WTC11 (cell line): Measurements from ENCODE around the gene F5. TPM values are rescaled to one million over a fixed set of nuclear protein-coding genes. Genes with fewer than 3 reads are reported as not detected.

ENCODE experiments used
- ATAC-seq: fragments of 200-7000 bp; cut with Tn5 transposase; 2 replicates; pipeline ENCODE4 v1.10.0; 2021; ENCODE audit warnings: mild to moderate bottlenecking, moderate library complexity
- CTCF ChIA-PET: fragments of 300-600 bp; sonication (Branson Sonifier 250); formaldehyde crosslinking; loops from one replicate; lab custom pipeline; 2021; ENCODE audit warnings: antibody characterized with exemption; lab: Charles Lee
- POLR2A ChIA-PET: fragments of 350-600 bp; sonication (Branson Sonifier 250); formaldehyde crosslinking; loops from one replicate; lab custom pipeline; 2021; ENCODE audit warnings: antibody characterized with exemption; lab: Charles Lee
- DNase-seq: peaks from one replicate; pipeline ENCODE4 v3.0.0; 2021; ENCODE audit warnings: low spot score
- H3K27ac Mint-ChIP-seq: 2 replicates; pipeline ENCODE4 v1.8.0; 2021; ENCODE audit warnings: mixed read lengths
- H3K27me3 Mint-ChIP-seq: 2 replicates; pipeline ENCODE4 v1.8.0; 2021; ENCODE audit warnings: low read depth, mild to moderate bottlenecking, moderate library complexity, mixed read lengths
- H3K36me3 Mint-ChIP-seq: 2 replicates; pipeline ENCODE4 v1.8.0; 2021; ENCODE audit warnings: mixed read lengths
- H3K4me1 Mint-ChIP-seq: 2 replicates; pipeline ENCODE4 v1.8.0; 2022; ENCODE audit warnings: mixed read lengths
- H3K4me3 Mint-ChIP-seq: 2 replicates; pipeline ENCODE4 v1.8.0; 2021; ENCODE audit warnings: mild to moderate bottlenecking, moderate library complexity, mixed read lengths
- H3K9me3 Mint-ChIP-seq: 2 replicates; pipeline ENCODE4 v1.8.0; 2021; ENCODE audit warnings: mixed read lengths
- ATF1 ChIP-seq: sonication (generic); formaldehyde crosslinking; IDR thresholded peaks from 2 replicates; pipeline ENCODE4 v1.8.1; 2023; ENCODE audit warnings: mild to moderate bottlenecking, moderate library complexity, missing genetic modification reagents
- ERG ChIP-seq: fragments of 250-450 bp; sonication (Bioruptor Pico); IDR thresholded peaks from 2 replicates; pipeline ENCODE4 v1.8.0; 2021; ENCODE audit warnings: mild to moderate bottlenecking
- ETV6 ChIP-seq: sonication (generic); formaldehyde crosslinking; IDR thresholded peaks from 2 replicates; pipeline ENCODE4 v1.8.1; 2022; ENCODE audit warnings: mild to moderate bottlenecking, missing genetic modification reagents
- FOXK1 ChIP-seq: sonication (generic); formaldehyde crosslinking; IDR thresholded peaks from 2 replicates; pipeline ENCODE4 v1.8.0; 2022; ENCODE audit warnings: mild to moderate bottlenecking, moderate library complexity, missing genetic modification reagents
- HMGXB4 ChIP-seq: sonication (generic); formaldehyde crosslinking; IDR thresholded peaks from 2 replicates; pipeline ENCODE4 v1.8.1; 2023; ENCODE audit warnings: mild to moderate bottlenecking, moderate library complexity, missing genetic modification reagents
- NR2C2 ChIP-seq: sonication (generic); formaldehyde crosslinking; IDR thresholded peaks from 2 replicates; pipeline ENCODE4 v1.8.0; 2022; ENCODE audit warnings: mild to moderate bottlenecking, missing genetic modification reagents
- PRRX2 ChIP-seq: fragments of 250-450 bp; sonication (Bioruptor Pico); IDR thresholded peaks from 2 replicates; pipeline ENCODE4 v1.8.0; 2021; ENCODE audit warnings: mild to moderate bottlenecking
- SMAD3 ChIP-seq: sonication (generic); formaldehyde crosslinking; IDR thresholded peaks from 2 replicates; pipeline ENCODE4 v1.8.0; 2022; ENCODE audit warnings: missing genetic modification reagents, mild to moderate bottlenecking, borderline replicate concordance
- TEAD1 ChIP-seq: sonication (generic); formaldehyde crosslinking; IDR thresholded peaks from 2 replicates; pipeline ENCODE4 v1.8.0; 2022; ENCODE audit warnings: mild to moderate bottlenecking, missing genetic modification reagents
- TP53 ChIP-seq: sonication (generic); formaldehyde crosslinking; IDR thresholded peaks from 2 replicates; pipeline ENCODE4 v1.8.1; 2023; ENCODE audit warnings: mild to moderate bottlenecking, missing genetic modification reagents
- USF2 ChIP-seq: sonication (generic); formaldehyde crosslinking; IDR thresholded peaks from 2 replicates; pipeline ENCODE4 v1.8.1; 2023; ENCODE audit warnings: mild to moderate bottlenecking, missing genetic modification reagents, moderate library complexity
- ZNF138 ChIP-seq: sonication (generic); formaldehyde crosslinking; conservative IDR thresholded peaks from 2 replicates; pipeline ENCODE4 v1.8.1; 2022; ENCODE audit warnings: mild to moderate bottlenecking, moderate library complexity, missing genetic modification reagents
- ZNF532 ChIP-seq: fragments of 250-450 bp; sonication (Bioruptor Pico); IDR thresholded peaks from 2 replicates; pipeline ENCODE4 v1.9.0; 2021; ENCODE audit warnings: mild to moderate bottlenecking, borderline replicate concordance
- total RNA-seq: library from RNA; stranded (reverse); gene quantifications from 3 replicates; pipeline ENCODE4 v1.2.3, GENCODE V29; 2021

F5 gene
- total RNA-seq, 1 experiment from 2014 or later: 0.20 TPM

DNA sequence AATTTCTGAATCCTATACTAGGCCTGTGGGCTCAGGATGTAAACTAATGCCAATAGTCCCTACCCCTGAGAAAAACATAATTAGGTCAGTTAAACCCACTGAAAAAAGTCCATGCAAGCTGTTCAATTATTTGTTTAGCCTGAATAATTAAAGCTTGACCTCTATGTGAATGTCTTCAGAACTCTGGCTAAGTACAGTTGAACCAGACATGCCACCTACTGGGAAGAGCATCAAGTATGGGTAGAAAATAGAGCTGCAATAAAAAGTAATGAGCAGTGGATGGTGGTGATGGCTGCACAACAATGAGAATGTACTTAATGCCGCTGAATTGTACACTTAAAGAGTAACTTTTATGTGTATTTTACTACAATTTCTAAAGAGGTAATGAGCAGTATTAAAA is 76.9 kb downstream of the F5 start:
- Mint-ChIP-seq H3K27me3 (no peaks in the 10 kb centered on the region), H3K4me3 (no peak overlapping the region), H3K4me1 (no peaks in the 10 kb centered on the region), H3K27ac (no peak overlapping the region), H3K9me3 (no peaks in the 10 kb centered on the region), H3K36me3 (no peaks in the 10 kb centered on the region)
- CTCF ChIA-PET: no interaction called here
- no peak for TF ChIP-seq SMAD3 (CRISPR knock-in tag)
- TF ChIP-seq USF2 (CRISPR knock-in tag): no peak
- TF ChIP-seq ETV6 (CRISPR knock-in tag): no peak
- TF ChIP-seq ATF1 (CRISPR knock-in tag): no peak
- TF ChIP-seq ZNF138 (CRISPR knock-in tag): no peak
- TF ChIP-seq ZNF532 (CRISPR knock-in tag): no peak
- TF ChIP-seq TEAD1 (CRISPR knock-in tag): no peak
- no peak for TF ChIP-seq HMGXB4
- TF ChIP-seq PRRX2: no peak
- no peak for TF ChIP-seq NR2C2 (CRISPR knock-in tag)
- no peak for TF ChIP-seq TP53 (CRISPR knock-in tag)
- no peak for ATAC-seq
- no peak for DNase-seq
- POLR2A ChIA-PET: no interaction called here

- Mint-ChIP-seq H3K27ac (no peak overlapping the region), H3K4me3 (no peak overlapping the region)
- CTCF ChIA-PET: no interaction called here
Measured at GRCh38 chr1:169508432-169509338, 77.6 kb downstream of the F5 start.

More at GRCh38 chr1:169508432-169509338, 77.6 kb downstream of the F5 start:
- DNase-seq (no peak), ATAC-seq (no peak)
- Mint-ChIP-seq H3K9me3 (peaks cover under 1% of the 10 kb centered on the region; the same call in 1 of the 2 replicates), H3K27me3 (no peaks in the 10 kb centered on the region), H3K36me3 (no peaks in the 10 kb centered on the region), H3K4me1 (no peaks in the 10 kb centered on the region)
- TF ChIP-seq ERG (CRISPR knock-in tag) (no peak), FOXK1 (no peak)
- POLR2A ChIA-PET: no interaction called here
